ENCODE results near the gene GRPEL2. TPM values are rescaled to one million over a fixed set of nuclear protein-coding genes. Genes with fewer than 3 reads are reported as not detected.

The GRPEL2 gene
- total RNA-seq (2014; rRNA removed; shearing (Covaris generic)): 24.4 and 28.0 TPM in 2 replicates
- 24.4 and 25.1 TPM in 2 replicates for polyA plus RNA-seq (2015; cell fraction: cytosol; rRNA removed)
- 25.5 and 26.5 TPM in 2 replicates for polyA plus RNA-seq (2015; cell fraction: nucleus; rRNA removed)

- peak; percentile 95 for DNase-seq (ENCODE audit: low read depth)
Measured at GRCh38 chr5:149345147-149345891, at the start of gene GRPEL2. Gene GRPEL2 (plus strand): TSS chr5:149345499. CDS start chr5:149345540, 41 bp downstream.

- DNase-seq (ENCODE audit: low read depth): no peak
Measured at GRCh38 chr5:149297340-149298025, 47.8 kb upstream of the GRPEL2 start.

- DNase-seq (ENCODE audit: low read depth): no peak
Measured at GRCh38 chr5:149298163-149298562, 47.1 kb upstream of the GRPEL2 start.

- DNase-seq (ENCODE audit: low read depth): no peak
Measured at GRCh38 chr5:149298842-149299404, 46.4 kb upstream of the GRPEL2 start.

GRCh38 chr5:149299451-149300054 is 45.7 kb upstream of the GRPEL2 start:
- no peak for DNase-seq (ENCODE audit: low read depth)

GRCh38 chr5:149300441-149300840 is 44.9 kb upstream of the GRPEL2 start:
- no peak for DNase-seq (ENCODE audit: low read depth)

- DNase-seq (ENCODE audit: low read depth): no peak
Measured at GRCh38 chr5:149301049-149301743, 44.1 kb upstream of the GRPEL2 start.

- DNase-seq (ENCODE audit: low read depth): no peak
Measured at GRCh38 chr5:149301744-149302380, 43.4 kb upstream of the GRPEL2 start.

- no peak for DNase-seq (ENCODE audit: low read depth)
Measured at GRCh38 chr5:149302641-149303040, 42.7 kb upstream of the GRPEL2 start.

- no peak for DNase-seq (ENCODE audit: low read depth)
Measured at GRCh38 chr5:149303210-149303609, 42.1 kb upstream of the GRPEL2 start.

GRCh38 chr5:149304195-149305078 is 40.9 kb upstream of the GRPEL2 start:
- DNase-seq (ENCODE audit: low read depth): no peak

- DNase-seq (ENCODE audit: low read depth): no peak
Measured at GRCh38 chr5:149309354-149309753, 35.9 kb upstream of the GRPEL2 start.

GRCh38 chr5:149310488-149310887 is 34.8 kb upstream of the GRPEL2 start:
- no peak for DNase-seq (ENCODE audit: low read depth)

GRCh38 chr5:149310947-149311658 is 34.2 kb upstream of the GRPEL2 start:
- DNase-seq (ENCODE audit: low read depth): peak; percentile 71

GRCh38 chr5:149313151-149313841 is 32.0 kb upstream of the GRPEL2 start:
- DNase-seq (ENCODE audit: low read depth): no peak

GRCh38 chr5:149314571-149315111 is 30.7 kb upstream of the GRPEL2 start:
- no peak for DNase-seq (ENCODE audit: low read depth)

- no peak for DNase-seq (ENCODE audit: low read depth)
Measured at GRCh38 chr5:149315753-149316152, 29.5 kb upstream of the GRPEL2 start.

All from HT1080 (cell line).